K562 (cell line): Measurements from ENCODE around the gene OR2B6. TPM values are rescaled to one million over a fixed set of nuclear protein-coding genes. Genes with fewer than 3 reads are reported as not detected.

Experiments used
- EP300 ChIP-seq: IDR thresholded peaks from 2 replicates; pipeline ENCODE4 v1.6.1; 2012; ENCODE audit warnings: low read length, improper control_type of control experiment
- EZH2 ChIP-seq: IDR thresholded peaks from 2 replicates; pipeline ENCODE4 v1.6.1; 2012; ENCODE audit warnings: low read depth, mild to moderate bottlenecking, inconsistent platforms, low read length, borderline replicate concordance
- FOXM1 ChIP-seq, 2 experiments: fragments of 450-650 bp in 1 of 2; sonication (generic) in 1 of 2; formaldehyde crosslinking in 1 of 2; IDR thresholded peaks; 2 replicates each; pipeline versions ENCODE4 v1.6.1 to v1.9.0; 2017 to 2022; ENCODE audit warnings: low read depth in 2 of 2, mild to moderate bottlenecking in 2 of 2, missing genetic modification reagents in 1 of 2, moderate library complexity in 1 of 2
- HES1 ChIP-seq: fragments of 450-650 bp; IDR thresholded peaks from 2 replicates; pipeline ENCODE4 v1.6.1; 2016; ENCODE audit warnings: low read depth, mild to moderate bottlenecking, moderate library complexity
- ID3 ChIP-seq, 2 experiments: fragments of 250-450 bp in 1 of 2; fragments of 450-650 bp in 1 of 2; sonication (Bioruptor Pico) in 1 of 2; IDR thresholded peaks; 2 replicates each; pipeline versions ENCODE4 v1.6.1 to v1.8.0; 2016 to 2021; ENCODE audit warnings: mild to moderate bottlenecking in 2 of 2, moderate library complexity in 2 of 2, missing compliant biosample characterization in 1 of 2, missing genetic modification characterization in 1 of 2
- JUNB ChIP-seq: fragments of 450-650 bp; formaldehyde crosslinking; conservative IDR thresholded peaks from 2 replicates; pipeline ENCODE4 v1.4.0; 2020; ENCODE audit warnings: mild to moderate bottlenecking
- MIER1 ChIP-seq: fragments of 450-650 bp; IDR thresholded peaks from 2 replicates; pipeline ENCODE4 v1.6.1; 2016; ENCODE audit warnings: antibody characterized with exemption, mild to moderate bottlenecking, low read depth
- NBN ChIP-seq: fragments of 450-650 bp; IDR thresholded peaks from 2 replicates; pipeline ENCODE4 v1.6.1; 2016; ENCODE audit warnings: low read depth, mild to moderate bottlenecking
- NCOA2 ChIP-seq, 2 experiments: fragments of 450-650 bp; IDR thresholded peaks; 2 replicates each; pipeline ENCODE4 v1.6.1; 2018; ENCODE audit warnings: mild to moderate bottlenecking in 2 of 2, moderate library complexity in 1 of 2; ENCODE audit not compliant: partially characterized antibody in 2 of 2
- NCOR1 ChIP-seq: fragments of 450-650 bp; IDR thresholded peaks from 2 replicates; pipeline ENCODE4 v1.6.1; 2016; ENCODE audit warnings: mild to moderate bottlenecking, moderate library complexity
- PURB ChIP-seq: sonication (generic); formaldehyde crosslinking; IDR thresholded peaks from 2 replicates; pipeline ENCODE4 v1.9.0; 2021; ENCODE audit warnings: low read depth, mild to moderate bottlenecking, missing genetic modification reagents
- SIRT6 ChIP-seq: IDR thresholded peaks from one replicate; pipeline ENCODE4 v1.6.1; 2012; ENCODE audit warnings: low read depth, mild to moderate bottlenecking, control low read depth, inconsistent platforms, low read length, moderate library complexity
- ZNF449 ChIP-seq: fragments of 250-450 bp; sonication (Bioruptor Pico); IDR thresholded peaks from 2 replicates; pipeline ENCODE4 v1.8.0; 2022; ENCODE audit warnings: moderate library complexity, mild to moderate bottlenecking, inconsistent platforms
- polyA plus RNA-seq, 8 experiments: library from polyadenylated mRNA; depleted of rRNA in 4 of 8; stranded (reverse) in 5 of 8; unstranded in 3 of 8; fragments of >200 nt; fragmentation: Nextera tagmentation in 2 of 8; fragmentation: Illumina TruSeq in 1 of 8; extraction: Ambion mirVana in 2 of 8; extraction: Trizol in 1 of 8; gene quantifications; 2 replicates each; pipeline versions ENCODE4 v1.2.1 to v1.2.3, GENCODE V29; 2011 to 2014; ENCODE audit warnings: inconsistent platforms in 1 of 8, missing spikeins in 1 of 8
- total RNA-seq, 7 experiments: library from RNA; depleted of rRNA in 6 of 7; stranded (reverse); fragments of >200 nt in 6 of 7; fragmentation: Illumina TruSeq in 2 of 7; extraction: Trizol in 2 of 7; gene quantifications; 2 replicates each; pipeline versions ENCODE4 v1.2.1 to v1.2.3, GENCODE V29; 2011 to 2021; ENCODE audit warnings: low replicate concordance in 1 of 7
- TF ChIP-seq, protein P1 (sequence below): conservative IDR thresholded peaks from 2 replicates; pipeline ENCODE4 v1.6.1; 2011; ENCODE audit warnings: low read depth, mild to moderate bottlenecking, low read length; ENCODE audit not compliant: control insufficient read depth
- TF ChIP-seq, protein P2 (sequence below), 3 experiments: fragments of 200-800 bp in 1 of 3; fragments of 250-450 bp in 1 of 3; fragments of 450-650 bp in 1 of 3; sonication (Bioruptor Pico) in 1 of 3; sonication (Bioruptor generic) in 1 of 3; formaldehyde crosslinking in 1 of 3; IDR thresholded peaks; 2 replicates each; pipeline versions ENCODE4 v1.6.1 to v1.8.0; 2016 to 2022; ENCODE audit warnings: mild to moderate bottlenecking in 2 of 3, missing genetic modification characterization in 2 of 3, missing compliant biosample characterization in 1 of 3, moderate library complexity in 1 of 3

The OR2B6 gene
- total and polyA plus RNA-seq, 9 of the 15 experiments (the other 6 are each of a cell fraction or from before 2014, with no cell fraction given), result 1.9 to 18.7 (median 4.4) TPM

DNA sequence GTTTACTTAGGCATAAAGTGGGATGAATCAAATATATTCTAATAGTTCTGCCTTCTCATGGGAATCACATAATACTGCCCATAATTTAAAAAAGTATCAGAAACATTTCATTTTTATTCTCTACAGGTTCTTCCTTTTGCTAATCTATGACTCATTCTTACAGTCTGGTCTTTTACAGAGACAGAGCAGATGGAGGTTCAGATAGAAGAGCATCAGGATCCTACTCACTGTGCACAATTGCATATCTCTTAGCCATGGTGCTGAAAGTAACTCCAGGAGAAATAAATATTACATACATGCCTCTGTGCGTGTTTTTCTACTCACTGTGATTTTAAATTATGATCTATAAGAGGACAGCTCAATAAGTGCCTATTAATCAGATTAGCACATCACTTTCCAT, 16.3 kb upstream of the OR2B6 start (continued):
- TF ChIP-seq ID3 (CRISPR knock-in tag; IDR thresholded peaks at IDR 0.05) (no peak), ID3 (tag; IDR thresholded peaks at IDR 0.05) (no peak), NCOA2 (IDR thresholded peaks at IDR 0.05; ENCODE audit: partially characterized antibody in 2 of 2) (no peak), SIRT6 (no peak), JUNB (CRISPR knock-in tag) (0 out of 2 replicates have a peak, but pooled peaks have one; percentile 43), MIER1 (peak; percentile 91), ZNF449 (CRISPR knock-in tag) (no peak), EP300 (peak; percentile 52; the same call in 1 of the 2 replicates), NBN (no peak), HES1 (no peak), FOXM1 (IDR thresholded peaks at IDR 0.05; ENCODE audit: low read depth) (peak; percentile 28; the same call in 1 of the 2 replicates), FOXM1 (CRISPR knock-in tag; IDR thresholded peaks at IDR 0.05; ENCODE audit: low read depth) (no peak), NCOR1 (peak; percentile 61), PURB (CRISPR knock-in tag) (no peak), EZH2 (no peak)
- TF ChIP-seq, protein P1, sequence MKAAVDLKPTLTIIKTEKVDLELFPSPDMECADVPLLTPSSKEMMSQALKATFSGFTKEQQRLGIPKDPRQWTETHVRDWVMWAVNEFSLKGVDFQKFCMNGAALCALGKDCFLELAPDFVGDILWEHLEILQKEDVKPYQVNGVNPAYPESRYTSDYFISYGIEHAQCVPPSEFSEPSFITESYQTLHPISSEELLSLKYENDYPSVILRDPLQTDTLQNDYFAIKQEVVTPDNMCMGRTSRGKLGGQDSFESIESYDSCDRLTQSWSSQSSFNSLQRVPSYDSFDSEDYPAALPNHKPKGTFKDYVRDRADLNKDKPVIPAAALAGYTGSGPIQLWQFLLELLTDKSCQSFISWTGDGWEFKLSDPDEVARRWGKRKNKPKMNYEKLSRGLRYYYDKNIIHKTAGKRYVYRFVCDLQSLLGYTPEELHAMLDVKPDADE, result no peak
- TF ChIP-seq, protein P2, sequence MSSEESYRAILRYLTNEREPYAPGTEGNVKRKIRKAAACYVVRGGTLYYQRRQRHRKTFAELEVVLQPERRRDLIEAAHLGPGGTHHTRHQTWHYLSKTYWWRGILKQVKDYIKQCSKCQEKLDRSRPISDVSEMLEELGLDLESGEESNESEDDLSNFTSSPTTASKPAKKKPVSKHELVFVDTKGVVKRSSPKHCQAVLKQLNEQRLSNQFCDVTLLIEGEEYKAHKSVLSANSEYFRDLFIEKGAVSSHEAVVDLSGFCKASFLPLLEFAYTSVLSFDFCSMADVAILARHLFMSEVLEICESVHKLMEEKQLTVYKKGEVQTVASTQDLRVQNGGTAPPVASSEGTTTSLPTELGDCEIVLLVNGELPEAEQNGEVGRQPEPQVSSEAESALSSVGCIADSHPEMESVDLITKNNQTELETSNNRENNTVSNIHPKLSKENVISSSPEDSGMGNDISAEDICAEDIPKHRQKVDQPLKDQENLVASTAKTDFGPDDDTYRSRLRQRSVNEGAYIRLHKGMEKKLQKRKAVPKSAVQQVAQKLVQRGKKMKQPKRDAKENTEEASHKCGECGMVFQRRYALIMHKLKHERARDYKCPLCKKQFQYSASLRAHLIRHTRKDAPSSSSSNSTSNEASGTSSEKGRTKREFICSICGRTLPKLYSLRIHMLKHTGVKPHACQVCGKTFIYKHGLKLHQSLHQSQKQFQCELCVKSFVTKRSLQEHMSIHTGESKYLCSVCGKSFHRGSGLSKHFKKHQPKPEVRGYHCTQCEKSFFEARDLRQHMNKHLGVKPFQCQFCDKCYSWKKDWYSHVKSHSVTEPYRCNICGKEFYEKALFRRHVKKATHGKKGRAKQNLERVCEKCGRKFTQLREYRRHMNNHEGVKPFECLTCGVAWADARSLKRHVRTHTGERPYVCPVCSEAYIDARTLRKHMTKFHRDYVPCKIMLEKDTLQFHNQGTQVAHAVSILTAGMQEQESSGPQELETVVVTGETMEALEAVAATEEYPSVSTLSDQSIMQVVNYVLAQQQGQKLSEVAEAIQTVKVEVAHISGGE (CRISPR knock-in tag; IDR thresholded peaks at IDR 0.05), result peak in 1 of 3 experiments; percentile 34; a peak in 1 of 6 replicates
